ENCODE data around the gene KLHL33. TPM values are rescaled to one million over a fixed set of nuclear protein-coding genes. Genes with fewer than 3 reads are reported as not detected.

The KLHL33 gene, protein sequence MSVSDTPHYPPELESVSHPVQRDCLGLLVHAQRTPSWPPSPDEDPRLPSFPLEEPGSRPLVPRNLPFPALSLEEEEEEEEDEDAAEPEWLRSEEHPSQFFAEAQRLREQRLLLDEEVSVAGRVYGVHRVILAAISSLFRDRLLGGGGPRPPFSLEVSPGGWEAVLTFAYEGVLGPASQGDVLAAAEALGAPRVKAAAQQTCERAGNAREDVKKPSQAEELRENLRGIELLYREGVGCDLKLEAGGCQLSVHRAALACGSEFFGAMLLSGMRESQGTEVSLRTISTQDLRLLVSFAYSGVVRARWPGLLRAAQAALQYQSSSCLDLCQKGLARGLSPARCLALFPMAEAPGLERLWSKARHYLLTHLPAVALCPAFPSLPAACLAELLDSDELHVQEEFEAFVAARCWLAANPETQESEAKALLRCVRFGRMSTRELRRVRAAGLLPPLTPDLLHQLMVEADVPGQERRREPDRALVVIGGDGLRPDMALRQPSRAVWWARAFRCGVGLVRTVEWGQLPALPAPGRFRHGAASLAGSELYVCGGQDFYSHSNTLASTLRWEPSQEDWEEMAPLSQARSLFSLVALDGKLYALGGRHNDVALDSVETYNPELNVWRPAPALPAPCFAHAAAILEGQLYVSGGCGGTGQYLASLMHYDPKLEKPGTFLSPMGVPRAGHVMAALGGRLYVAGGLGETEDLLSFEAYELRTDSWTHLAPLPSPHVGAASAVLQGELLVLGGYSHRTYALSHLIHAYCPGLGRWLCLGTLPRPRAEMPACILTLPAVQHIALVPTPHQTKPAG
- 0.07 TPM in 1 of 2 replicates, not detected in the other for total RNA-seq
- not detected in 2 replicates for polyA plus RNA-seq
- not detected in 2 replicates for polyA plus RNA-seq (2011; cell fraction: cytosol; rRNA removed)
- polyA plus RNA-seq (2011; cell fraction: nucleus; rRNA removed), result 0.05 TPM in 1 of 2 replicates, not detected in the other
- polyA plus RNA-seq (2012), result 0.04 TPM in 2 replicates
- polyA minus RNA-seq, result not detected in 2 replicates
- polyA minus RNA-seq (2011; cell fraction: cytosol; rRNA and poly(A)+ RNA removed), result not detected
- polyA minus RNA-seq (2011; cell fraction: nucleus; rRNA and poly(A)+ RNA removed), result 0.05 TPM in 1 of 2 replicates, not detected in the other
- percentile 17 among the genes with signal in this experiment for Bru-seq, nascent RNA
- percentile 10 among the genes with signal in this experiment for BruChase-seq, experiment 1, labeled RNA remaining after a 6-hour chase
- BruChase-seq, experiment 2, labeled RNA remaining after a 2-hour chase, result percentile 8 among the genes with signal in this experiment
- long read RNA-seq, result 0 reads

DNA sequence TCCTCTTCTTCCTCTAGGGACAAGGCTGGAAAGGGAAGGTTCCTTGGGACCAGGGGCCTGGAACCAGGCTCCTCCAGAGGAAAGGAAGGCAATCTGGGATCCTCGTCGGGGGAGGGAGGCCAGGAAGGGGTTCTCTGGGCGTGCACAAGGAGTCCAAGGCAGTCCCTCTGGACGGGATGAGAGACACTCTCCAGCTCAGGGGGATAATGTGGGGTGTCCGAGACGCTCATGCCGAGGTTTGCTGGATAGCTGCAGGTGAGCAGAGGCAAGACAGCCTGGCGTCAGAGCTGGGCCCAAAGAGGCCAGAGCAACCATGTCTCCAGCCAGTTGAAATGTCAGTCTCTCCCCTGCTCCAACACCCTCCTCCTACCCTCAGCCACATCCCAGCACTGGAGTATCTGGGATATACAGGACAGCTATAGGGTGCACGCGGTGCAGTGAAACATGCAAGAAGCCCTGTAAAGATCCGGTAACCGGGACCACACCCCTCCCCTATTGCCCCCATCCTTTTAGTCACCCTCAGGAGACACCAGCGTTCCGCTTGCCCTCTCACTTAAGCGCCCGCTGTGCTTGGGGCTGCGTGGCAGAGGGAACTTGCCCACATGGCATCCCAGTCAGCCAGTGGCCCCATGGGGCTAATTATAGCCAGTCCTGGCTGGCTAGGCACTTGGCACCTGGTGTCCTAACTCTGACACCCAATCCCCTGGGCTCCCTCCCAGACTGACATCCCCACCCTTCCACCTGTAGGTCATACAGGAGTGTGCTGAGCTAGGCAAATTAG lies at the start of gene KLHL33:
TSS of gene KLHL33 (minus strand) at position 585 of the 781 bp plus-strand sequence. CDS start at position 230, 355 bp downstream.
- no peak within 1 kb of the TSS for H3K4me2 ChIP-seq (ENCODE audit: insufficient read depth, low read length)
- H3K9me1 ChIP-seq (replicated peaks; ENCODE audit: control insufficient read depth, extremely low read depth, insufficient read depth, low read length), result no peaks in the 10 kb centered on the region
- no TSS peak for BruUV-seq (replicated peaks)
- H3K27ac ChIP-seq (ENCODE audit: insufficient read depth, low read depth, low read length), result no peak within 1 kb of the TSS
- intact Hi-C loops (cut with micrococcal nuclease) (no loop called here), dilution Hi-C loops (cut with MboI; ENCODE audit: extremely low pct_ligation_motif_present, low sequenced_read_pairs) (no loop called here)
- no peak within 1 kb of the TSS for H2AFZ ChIP-seq (ENCODE audit: low read depth, low read length)
- CTCF ChIA-PET, result interaction anchor here (1.7 kb wide), 1 partner anchor 20 kb away, joined by 5 read pairs; no protein-coding TSS in a partner anchor
- DNase-seq (ENCODE audit: low read depth, low spot score) (no peak), FAIRE-seq (no peak)
- H4K20me1 ChIP-seq (replicated peaks; ENCODE audit: control insufficient read depth, extremely low read depth, insufficient read depth, low read length), result no peaks in the 10 kb centered on the region
- H3K27me3 ChIP-seq (ENCODE audit: control insufficient read depth in 2 of 2, insufficient read depth in 2 of 2, low read length in 2 of 2), result peaks cover 6 to 16% of the 10 kb centered on the region in 2 experiments
- no peaks in the 10 kb centered on the region for H3K4me1 ChIP-seq (ENCODE audit: control insufficient read depth, extremely low read depth, insufficient read depth, low read length)
- H3K4me3 ChIP-seq (replicated peaks in 1 of 3; ENCODE audit: insufficient read depth in 1 of 3, low read depth in 1 of 3, low read length in 3 of 3), result no peak within 1 kb of the TSS
- H3K9ac ChIP-seq (replicated peaks; ENCODE audit: extremely low read depth, insufficient read depth, low read length), result no peak within 1 kb of the TSS
- POLR2A ChIA-PET, result no interaction called here
- TF ChIP-seq GATA2 (IDR thresholded peaks at IDR 0.05; ENCODE audit: insufficient read depth, insufficient read length, low read depth, low read length) (no peak), EZH2 (IDR thresholded peaks at IDR 0.05; ENCODE audit: borderline replicate concordance, low read depth, low read length, severe bottlenecking) (no peak), JUN (IDR thresholded peaks at IDR 0.05; ENCODE audit: borderline replicate concordance, insufficient read depth, insufficient read length, low read depth) (no peak)
- TF ChIP-seq, protein P1, sequence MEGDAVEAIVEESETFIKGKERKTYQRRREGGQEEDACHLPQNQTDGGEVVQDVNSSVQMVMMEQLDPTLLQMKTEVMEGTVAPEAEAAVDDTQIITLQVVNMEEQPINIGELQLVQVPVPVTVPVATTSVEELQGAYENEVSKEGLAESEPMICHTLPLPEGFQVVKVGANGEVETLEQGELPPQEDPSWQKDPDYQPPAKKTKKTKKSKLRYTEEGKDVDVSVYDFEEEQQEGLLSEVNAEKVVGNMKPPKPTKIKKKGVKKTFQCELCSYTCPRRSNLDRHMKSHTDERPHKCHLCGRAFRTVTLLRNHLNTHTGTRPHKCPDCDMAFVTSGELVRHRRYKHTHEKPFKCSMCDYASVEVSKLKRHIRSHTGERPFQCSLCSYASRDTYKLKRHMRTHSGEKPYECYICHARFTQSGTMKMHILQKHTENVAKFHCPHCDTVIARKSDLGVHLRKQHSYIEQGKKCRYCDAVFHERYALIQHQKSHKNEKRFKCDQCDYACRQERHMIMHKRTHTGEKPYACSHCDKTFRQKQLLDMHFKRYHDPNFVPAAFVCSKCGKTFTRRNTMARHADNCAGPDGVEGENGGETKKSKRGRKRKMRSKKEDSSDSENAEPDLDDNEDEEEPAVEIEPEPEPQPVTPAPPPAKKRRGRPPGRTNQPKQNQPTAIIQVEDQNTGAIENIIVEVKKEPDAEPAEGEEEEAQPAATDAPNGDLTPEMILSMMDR (IDR thresholded peaks at IDR 0.05; ENCODE audit: extremely low read depth in 1 of 2, insufficient read depth in 1 of 2, low read depth in 1 of 2, low read length in 2 of 2), result no peak
- H3K9me3 ChIP-seq (replicated peaks; ENCODE audit: control insufficient read depth, insufficient read depth, low read length), result no peaks in the 10 kb centered on the region
- no peaks in the 10 kb centered on the region for H3K36me3 ChIP-seq (ENCODE audit: control insufficient read depth in 2 of 2, extremely low read depth in 1 of 2, insufficient read depth in 2 of 2, low read length in 2 of 2)
- no peaks in the 10 kb centered on the region for H3K79me2 ChIP-seq (ENCODE audit: control insufficient read depth, insufficient read depth, low read length)
